DMS114 treated with DMSO at 0.1 percent for 48 hours (cell line): ENCODE measurements around the gene FGF23.

Source experiments
- DNase-seq: peaks from one replicate; lab custom pipeline; 2025; ENCODE audit not compliant: unreplicated experiment; lab: John Stamatoyannopoulos, UW

FGF23 gene

GRCh38 chr12:4320497-4320852 lies 59.0 kb downstream of the FGF23 start:
- peak; percentile 44 for DNase-seq
